Activated CD8-positive, alpha-beta memory T cell treated with anti-CD3 and anti-CD28 coated beads for 36 hours (primary cell): ENCODE data around the gene ARFGEF2. TPM values are rescaled to one million over a fixed set of nuclear protein-coding genes. Genes with fewer than 3 reads are reported as not detected.

ENCODE experiments used
- CTCF ChIA-PET: fragments of 350-600 bp; sonication (Branson Sonifier 250); formaldehyde crosslinking; loops from one replicate; lab custom pipeline; 2021; ENCODE audit warnings: antibody characterized with exemption; lab: Charles Lee
- POLR2A ChIA-PET: fragments of 350-600 bp; sonication (Branson Sonifier 250); formaldehyde crosslinking; loops from one replicate; lab custom pipeline; 2021; ENCODE audit warnings: antibody characterized with exemption; lab: Charles Lee
- total RNA-seq, 2 experiments: library from RNA; stranded (reverse); gene quantifications; one replicate each; pipeline ENCODE4 v1.2.3, GENCODE V29; 2021

The ARFGEF2 gene
- total RNA-seq, 2 experiments from 2014 or later = 34.2 to 35.3 TPM

GRCh38 chr20:48940170-48940569 is 18.7 kb downstream of the ARFGEF2 start:
- POLR2A ChIA-PET = no interaction called here
- CTCF ChIA-PET = no interaction called here

DNA sequence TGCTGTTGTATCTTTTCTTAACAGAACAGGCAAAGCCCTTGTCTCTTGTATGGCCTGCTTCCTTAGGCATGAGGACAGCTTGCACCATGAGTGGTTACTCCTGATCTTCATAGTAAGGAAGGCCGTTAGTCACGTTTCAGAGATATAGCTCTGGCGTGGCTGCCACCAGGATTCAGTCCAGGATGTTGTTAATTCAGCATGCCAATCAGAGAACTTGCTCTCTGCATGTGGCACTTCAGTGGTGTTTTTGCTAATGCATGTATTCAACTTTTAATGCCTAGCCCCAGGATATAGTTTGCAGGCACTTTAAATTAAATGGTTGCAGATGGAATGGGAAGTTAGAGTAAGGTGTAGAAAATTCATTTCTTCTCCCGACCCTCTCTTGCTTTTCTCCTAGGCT is 20.0 kb downstream of the ARFGEF2 start:
- CTCF ChIA-PET = no interaction called here
- POLR2A ChIA-PET = no interaction called here

GRCh38 chr20:48942730-48943129 is 21.2 kb downstream of the ARFGEF2 start:
- ChIA-PET CTCF (no interaction called here), POLR2A (interaction anchor here (0.7 kb wide), 1 partner anchor 23 kb away, joined by 3 read pairs; no protein-coding TSS in a partner anchor)

DNA sequence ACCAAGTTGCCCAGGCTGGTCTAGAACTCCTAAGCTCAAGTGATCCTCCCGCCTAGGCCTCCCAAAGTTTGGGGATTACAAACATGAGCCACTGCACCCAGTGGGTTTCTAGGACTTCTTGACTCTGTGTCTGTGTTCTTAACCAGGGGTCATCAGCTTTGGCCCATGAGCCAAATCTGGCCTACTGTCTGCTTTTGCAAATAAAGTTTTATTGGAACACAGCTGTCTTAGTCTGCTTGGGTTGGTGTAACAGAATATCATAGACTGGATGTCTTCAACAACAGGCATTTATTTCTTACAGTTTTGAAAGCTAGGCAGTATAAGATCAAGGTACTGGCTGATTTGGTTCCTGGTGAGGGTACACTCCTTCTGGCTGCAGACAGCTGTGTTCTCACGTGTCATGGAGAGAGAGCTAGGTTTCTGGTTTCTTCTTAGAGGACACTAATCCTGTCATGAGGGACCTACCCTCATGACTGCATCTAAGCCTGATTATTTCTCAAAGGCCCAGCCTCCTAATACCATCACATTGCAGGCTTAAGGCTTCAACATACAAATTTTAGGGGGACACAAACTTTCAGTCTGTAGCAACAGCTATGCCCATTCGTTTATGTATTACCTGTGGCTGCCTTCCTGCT is 23.3 kb downstream of the ARFGEF2 start:
- POLR2A ChIA-PET = no interaction called here
- CTCF ChIA-PET = no interaction called here

- POLR2A ChIA-PET = no interaction called here
- CTCF ChIA-PET = no interaction called here
Observed at GRCh38 chr20:48945840-48946514, 24.5 kb downstream of the ARFGEF2 start.

DNA sequence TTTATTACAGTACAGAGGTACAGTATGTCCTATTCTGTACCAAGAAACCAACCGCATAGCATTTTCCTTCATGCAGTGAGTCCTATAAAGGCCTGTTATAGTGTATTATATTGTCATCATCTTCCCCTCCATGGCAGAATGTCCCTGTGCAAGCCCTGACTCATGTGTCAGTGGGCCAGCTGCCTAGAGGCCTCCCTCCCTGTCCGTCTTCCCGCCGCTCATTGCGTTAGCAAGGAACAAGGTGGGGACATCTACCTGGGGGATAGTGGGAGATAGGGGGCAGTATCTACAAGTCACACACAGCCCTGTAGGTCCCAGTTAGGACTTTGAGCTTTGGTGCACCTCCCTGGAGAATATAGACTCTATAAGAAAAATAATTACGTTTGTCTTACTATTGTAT is 27.1 kb downstream of the ARFGEF2 start:
- ChIA-PET POLR2A (no interaction called here), CTCF (no interaction called here)

- CTCF ChIA-PET = no interaction called here
Observed at GRCh38 chr20:48949304-48950170, 28.0 kb downstream of the ARFGEF2 start.

GRCh38 chr20:48951041-48951440 is 29.5 kb downstream of the ARFGEF2 start:
- CTCF ChIA-PET = interaction anchor here (0.8 kb wide), 1 partner anchor 293 kb away, joined by 3 read pairs; no protein-coding TSS in a partner anchor
- POLR2A ChIA-PET = no interaction called here

More at GRCh38 chr20:48949304-48950170, 28.0 kb downstream of the ARFGEF2 start:
- POLR2A ChIA-PET = no interaction called here

- CTCF ChIA-PET = interaction anchor here (0.7 kb wide), 1 partner anchor 239 kb away, joined by 4 read pairs; no protein-coding TSS in a partner anchor
- POLR2A ChIA-PET = no interaction called here
Observed at GRCh38 chr20:48951646-48952045, 30.1 kb downstream of the ARFGEF2 start.

GRCh38 chr20:48952656-48953055 is 31.1 kb downstream of the ARFGEF2 start:
- POLR2A ChIA-PET = no interaction called here
- CTCF ChIA-PET = no interaction called here

- ChIA-PET CTCF (no interaction called here), POLR2A (no interaction called here)
Observed at GRCh38 chr20:48953653-48954052, 32.1 kb downstream of the ARFGEF2 start.

DNA sequence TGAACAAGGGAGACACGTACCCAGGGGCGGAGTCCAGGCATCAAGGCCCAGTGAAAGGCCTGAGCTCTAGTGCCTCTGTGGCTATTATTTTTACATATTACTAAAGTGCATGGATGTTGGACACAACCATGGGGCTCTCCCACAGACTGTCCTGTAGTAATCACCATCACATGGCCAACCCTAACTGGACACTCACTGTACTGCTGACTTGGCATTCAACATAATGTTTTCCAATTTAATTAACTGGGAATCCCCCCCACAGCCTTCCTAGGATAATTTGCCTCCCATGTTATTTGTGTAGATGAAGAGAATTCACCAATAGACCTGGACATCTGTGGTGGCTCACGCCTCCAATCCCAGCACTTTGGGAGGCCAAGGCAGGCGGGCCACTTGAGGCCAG is 34.5 kb downstream of the ARFGEF2 start:
- POLR2A ChIA-PET = no interaction called here

DNA sequence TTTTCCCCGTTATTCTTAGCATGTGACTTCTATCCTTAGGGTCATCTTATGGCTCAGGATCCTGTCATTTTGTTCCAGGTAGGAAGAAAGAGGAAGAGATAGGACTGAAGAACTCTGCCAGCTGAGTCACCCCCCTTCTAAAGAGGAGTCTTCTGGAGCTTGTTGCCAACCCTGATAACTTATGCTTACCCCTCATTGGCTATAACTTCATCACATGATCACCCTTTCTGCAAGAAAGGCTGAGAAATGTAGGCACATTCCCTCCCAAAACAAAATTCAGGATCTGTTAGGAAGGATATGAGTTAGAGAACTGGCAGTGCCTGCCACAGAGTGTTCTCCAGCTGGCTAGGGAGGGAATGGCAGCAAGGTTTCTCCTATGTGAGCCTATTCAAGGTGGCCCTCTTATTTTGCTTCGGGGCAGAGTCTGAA is 35.6 kb downstream of the ARFGEF2 start:
- ChIA-PET CTCF (no interaction called here), POLR2A (no interaction called here)

More for the DNA sequence above, 34.5 kb downstream of the ARFGEF2 start:
- CTCF ChIA-PET = no interaction called here

DNA sequence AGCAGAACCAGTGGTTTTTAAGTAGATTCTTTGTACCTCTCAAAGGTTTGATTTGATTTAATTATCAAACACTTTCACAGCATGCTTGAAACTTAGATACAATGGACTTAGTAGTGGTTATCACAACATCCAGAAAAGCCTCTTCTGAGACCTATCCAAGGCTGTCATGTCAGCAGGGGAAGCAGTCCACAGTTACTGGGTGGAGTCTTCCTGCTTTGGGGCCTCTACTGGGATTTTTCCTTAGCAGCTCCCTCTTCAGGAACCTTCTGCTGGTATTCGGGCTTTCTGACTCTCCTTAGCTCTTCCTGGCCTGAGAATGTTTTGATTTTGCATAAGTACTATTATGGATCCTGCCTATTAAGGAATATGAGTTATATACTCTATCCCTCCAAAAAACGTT is 36.0 kb downstream of the ARFGEF2 start:
- CTCF ChIA-PET = no interaction called here

GRCh38 chr20:48958743-48959142 is 37.2 kb downstream of the ARFGEF2 start:
- POLR2A ChIA-PET = no interaction called here
- CTCF ChIA-PET = no interaction called here

More for the DNA sequence above, 36.0 kb downstream of the ARFGEF2 start:
- POLR2A ChIA-PET = no interaction called here

GRCh38 chr20:48959899-48960550 is 38.5 kb downstream of the ARFGEF2 start:
- POLR2A ChIA-PET = no interaction called here
- CTCF ChIA-PET = interaction anchor here (0.7 kb wide), 1 partner anchor 128 kb away, joined by 3 read pairs; no protein-coding TSS in a partner anchor

DNA sequence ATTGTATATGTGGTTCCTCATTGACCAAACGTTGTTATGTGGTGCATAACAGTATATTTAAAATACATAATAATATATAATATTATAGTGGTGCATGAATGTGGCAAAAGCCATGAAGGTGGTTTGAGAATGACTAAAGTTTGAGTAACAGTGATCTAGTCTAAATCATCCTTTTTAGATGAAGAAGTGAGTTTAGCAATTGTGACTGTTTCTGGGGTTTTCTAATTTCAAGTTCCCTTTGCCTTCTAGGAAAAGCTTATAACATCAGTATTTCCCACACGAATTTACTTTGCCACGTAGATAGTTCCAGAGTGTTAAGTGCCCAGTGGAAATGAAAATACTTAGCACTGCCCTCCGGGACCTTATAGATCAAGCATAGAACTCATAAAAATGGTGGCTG is 40.9 kb downstream of the ARFGEF2 start:
- ChIA-PET POLR2A (no interaction called here), CTCF (no interaction called here)

- CTCF ChIA-PET = interaction anchor here (1.0 kb wide), 1 partner anchor 25 kb away, joined by 3 read pairs; no protein-coding TSS in a partner anchor
- POLR2A ChIA-PET = no interaction called here
Observed at GRCh38 chr20:48962976-48963771, 41.7 kb downstream of the ARFGEF2 start.
